Hematopoietic multipotent progenitor cell (in vitro differentiated cells): ENCODE data around the gene SLC27A1. TPM values are rescaled to one million over a fixed set of nuclear protein-coding genes. Genes with fewer than 3 reads are reported as not detected.
"Not testable (repeated sequence)": the region's sequence is repeated elsewhere in the genome, so short reads cannot be mapped to it uniquely, and the experiment has no call there.

Experiments
- DNase-seq, 3 donors: peaks; one replicate each; pipeline ENCODE4 v3.0.0-alpha.2; 2011 to 2015; ENCODE audit warnings: low read depth in 2 of 3, low spot score in 2 of 3
- total RNA-seq: library from RNA; depleted of rRNA; stranded (reverse); fragments of >200 nt; gene quantifications from one replicate; pipeline ENCODE4 v1.2.3, GENCODE V29; 2012

Gene SLC27A1
- total RNA-seq, 1 donor, result 27.5 TPM

GRCh38 chr19:17455308-17456123 is 14.8 kb upstream of the SLC27A1 start:
- no peak for DNase-seq

- no peak for DNase-seq
Observed at GRCh38 chr19:17456127-17456526, 14.2 kb upstream of the SLC27A1 start.

- DNase-seq, result no peak
Observed at GRCh38 chr19:17457616-17458015, 12.7 kb upstream of the SLC27A1 start.

GRCh38 chr19:17458970-17459369 is 11.4 kb upstream of the SLC27A1 start:
- DNase-seq, result no peak

- DNase-seq, result no peak
Observed at GRCh38 chr19:17460372-17461230, 9.7 kb upstream of the SLC27A1 start, which contains the start of gene NXNL1. Gene NXNL1, minus strand, starts transcription at chr19:17460926. Its CDS starts 57 bp downstream, at chr19:17460869.

- no peak for DNase-seq
Observed at GRCh38 chr19:17466487-17466850, 3.9 kb upstream of the SLC27A1 start.

GRCh38 chr19:17467471-17468301 is 2.6 kb upstream of the SLC27A1 start:
- no peak for DNase-seq

GRCh38 chr19:17468302-17469091 is 1.8 kb upstream of the SLC27A1 start:
- no peak for DNase-seq

GRCh38 chr19:17469092-17469480 is 1.2 kb upstream of the SLC27A1 start:
- no peak for DNase-seq

GRCh38 chr19:17469481-17470067 is 750 bp upstream of the SLC27A1 start:
- peak; percentile 78 to 97 (median 94) for DNase-seq

- DNase-seq, result no peak
Observed at GRCh38 chr19:17471410-17472125, 1.2 kb downstream of the SLC27A1 start.

GRCh38 chr19:17473041-17473440 is 2.7 kb downstream of the SLC27A1 start:
- DNase-seq, result peak in 2 of 3 donors; percentile 79 to 85

- DNase-seq, result not testable (repeated sequence)
Observed at GRCh38 chr19:17475011-17475540, 4.8 kb downstream of the SLC27A1 start.

GRCh38 chr19:17475541-17476115 is 5.3 kb downstream of the SLC27A1 start:
- no peak for DNase-seq

- no peak for DNase-seq
Observed at GRCh38 chr19:17479325-17479791, 9.0 kb downstream of the SLC27A1 start.

- no peak for DNase-seq
Observed at GRCh38 chr19:17481986-17482385, 11.7 kb downstream of the SLC27A1 start.

- no peak for DNase-seq
Observed at GRCh38 chr19:17482877-17483604, 12.7 kb downstream of the SLC27A1 start.

GRCh38 chr19:17483605-17484002 is 13.3 kb downstream of the SLC27A1 start:
- no peak for DNase-seq
